ENCODE measurements around the gene CCNB2. TPM values are rescaled to one million over a fixed set of nuclear protein-coding genes. Genes with fewer than 3 reads are reported as not detected.
"Not testable (repeated sequence)": the region's sequence is repeated elsewhere in the genome, so short reads cannot be mapped to it uniquely, and the experiment has no call there.

The CCNB2 gene
- total RNA-seq, 1 experiment from 2014 or later, result 99.2 TPM

DNA sequence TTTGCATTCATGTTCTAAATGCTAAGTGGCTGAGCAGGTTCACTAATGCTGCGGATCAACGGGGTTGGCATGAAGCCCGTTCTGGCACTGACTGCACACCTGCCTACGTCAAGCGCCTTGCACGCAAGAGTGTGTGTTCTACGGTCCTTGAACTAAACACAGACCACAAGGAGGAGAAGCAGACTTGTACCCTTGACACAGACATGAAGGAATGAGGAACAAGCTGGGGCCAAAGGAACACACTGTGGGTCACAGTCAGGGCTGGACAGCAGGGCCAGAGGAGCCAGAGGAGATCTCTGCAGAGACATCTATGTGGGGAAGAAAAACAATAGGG is 53.7 kb downstream of the CCNB2 start:
- H3K27ac ChIP-seq, result no peak overlapping the region
- CTCF ChIA-PET, result no interaction called here
- intact Hi-C loops (cut with micrococcal nuclease; ENCODE audit: unreplicated experiment), result no loop called here

DNA sequence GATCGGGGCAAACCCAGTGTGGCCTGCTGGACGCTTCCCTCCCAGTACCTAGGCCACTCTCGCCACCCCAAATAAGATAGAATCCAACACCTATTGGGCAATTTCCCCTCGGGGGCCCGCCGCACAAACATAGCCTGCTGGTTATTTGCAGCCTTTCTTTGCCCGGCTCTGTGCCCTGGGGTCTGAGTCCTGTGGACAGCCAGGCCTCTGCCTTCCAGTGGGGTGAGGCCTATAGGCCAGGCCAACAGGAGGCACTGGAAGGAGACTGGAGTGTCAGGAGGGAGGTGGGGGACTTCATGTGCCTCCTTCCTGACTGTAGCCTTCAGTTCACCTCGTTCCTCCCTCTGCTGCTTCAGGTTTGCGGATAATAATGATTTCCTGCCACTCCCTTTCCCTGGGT is 54.3 kb downstream of the CCNB2 start:
- Histone ChIP-seq H3F3A (ENCODE audit: insufficient read depth, low read depth) (no peaks in the 10 kb centered on the region), H3K9me3 (ENCODE audit: insufficient read depth, low read depth) (no peaks in the 10 kb centered on the region)
- intact Hi-C loops (cut with micrococcal nuclease; ENCODE audit: unreplicated experiment), result no loop called here

More for the DNA sequence above, 53.7 kb downstream of the CCNB2 start:
- Histone ChIP-seq H3K4me3 (no peak overlapping the region), H3K36me3 (ENCODE audit: low read depth) (peaks cover 12% of the 10 kb centered on the region), H4K20me1 (ENCODE audit: insufficient read depth) (no peaks in the 10 kb centered on the region), H3F3A (ENCODE audit: insufficient read depth, low read depth) (no peaks in the 10 kb centered on the region), H2AFZ (no peak overlapping the region), H3K9me2 (ENCODE audit: insufficient read depth) (no peaks in the 10 kb centered on the region), H3K4me2 (no peak overlapping the region), H3K9me3 (ENCODE audit: insufficient read depth, low read depth) (no peaks in the 10 kb centered on the region), H3K4me1 (replicated peaks; ENCODE audit: insufficient read depth) (no peaks in the 10 kb centered on the region), H3K79me2 (ENCODE audit: low read depth) (no peaks in the 10 kb centered on the region), H3K27me3 (ENCODE audit: insufficient read depth, low read depth) (no peaks in the 10 kb centered on the region)
- TF ChIP-seq, protein P1, sequence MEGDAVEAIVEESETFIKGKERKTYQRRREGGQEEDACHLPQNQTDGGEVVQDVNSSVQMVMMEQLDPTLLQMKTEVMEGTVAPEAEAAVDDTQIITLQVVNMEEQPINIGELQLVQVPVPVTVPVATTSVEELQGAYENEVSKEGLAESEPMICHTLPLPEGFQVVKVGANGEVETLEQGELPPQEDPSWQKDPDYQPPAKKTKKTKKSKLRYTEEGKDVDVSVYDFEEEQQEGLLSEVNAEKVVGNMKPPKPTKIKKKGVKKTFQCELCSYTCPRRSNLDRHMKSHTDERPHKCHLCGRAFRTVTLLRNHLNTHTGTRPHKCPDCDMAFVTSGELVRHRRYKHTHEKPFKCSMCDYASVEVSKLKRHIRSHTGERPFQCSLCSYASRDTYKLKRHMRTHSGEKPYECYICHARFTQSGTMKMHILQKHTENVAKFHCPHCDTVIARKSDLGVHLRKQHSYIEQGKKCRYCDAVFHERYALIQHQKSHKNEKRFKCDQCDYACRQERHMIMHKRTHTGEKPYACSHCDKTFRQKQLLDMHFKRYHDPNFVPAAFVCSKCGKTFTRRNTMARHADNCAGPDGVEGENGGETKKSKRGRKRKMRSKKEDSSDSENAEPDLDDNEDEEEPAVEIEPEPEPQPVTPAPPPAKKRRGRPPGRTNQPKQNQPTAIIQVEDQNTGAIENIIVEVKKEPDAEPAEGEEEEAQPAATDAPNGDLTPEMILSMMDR (conservative IDR thresholded peaks at IDR 0.05), result no peak
- TF ChIP-seq EZH2 (IDR thresholded peaks at IDR 0.05; ENCODE audit: low read depth), result no peak
- POLR2A ChIA-PET (ENCODE audit: unreplicated experiment), result no interaction called here
- no TSS peak for BruUV-seq (replicated peaks)
- no peak for DNase-seq

DNA sequence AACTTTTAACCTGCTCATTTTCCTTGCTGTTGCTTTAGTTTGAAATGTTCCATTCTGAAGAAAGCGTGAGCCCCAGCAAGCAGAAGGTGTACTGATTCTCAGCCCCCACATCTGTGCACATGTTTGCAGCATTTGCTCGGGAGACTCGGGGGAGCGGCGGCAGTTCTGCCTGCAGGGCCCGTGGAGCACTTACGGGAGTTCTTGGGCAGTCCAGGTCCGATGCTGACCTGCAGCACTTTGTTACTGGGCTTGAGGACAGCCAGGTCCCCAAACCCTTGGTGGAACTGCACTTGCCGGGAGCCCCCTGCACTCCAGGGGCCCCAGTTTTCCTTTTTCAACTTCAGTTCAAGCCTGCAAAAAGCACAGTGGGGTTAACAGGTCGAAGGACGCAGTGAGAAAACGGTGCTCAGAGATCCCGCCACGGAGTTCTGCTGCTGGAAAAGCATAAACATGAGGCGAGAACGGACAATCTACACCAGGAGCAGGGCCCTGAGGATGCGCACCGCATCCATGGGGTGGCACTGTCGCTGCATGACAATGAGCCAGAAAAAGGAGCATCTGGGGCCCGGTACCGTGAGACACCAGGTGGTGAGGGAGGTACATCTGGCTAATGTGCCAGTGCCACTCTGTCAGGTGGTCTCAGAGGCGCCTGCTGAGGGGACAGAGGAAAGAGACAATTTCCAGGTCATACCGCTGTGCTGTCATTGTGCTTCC is 56.1 kb downstream of the CCNB2 start:
- DNase-seq, result peak in 1 of 2 experiments; percentile 29
- Histone ChIP-seq H3K9me3 (ENCODE audit: insufficient read depth, low read depth) (no peaks in the 10 kb centered on the region), H3K27ac (no peak overlapping the region), H3K36me3 (ENCODE audit: low read depth) (peaks cover 7% of the 10 kb centered on the region), H3K4me3 (no peak overlapping the region), H3K4me2 (no peak overlapping the region), H2AFZ (no peak overlapping the region), H3K4me1 (replicated peaks; ENCODE audit: insufficient read depth) (no peaks in the 10 kb centered on the region), H3K79me2 (ENCODE audit: low read depth) (no peaks in the 10 kb centered on the region), H3K9me2 (ENCODE audit: insufficient read depth) (no peaks in the 10 kb centered on the region), H4K20me1 (ENCODE audit: insufficient read depth) (no peaks in the 10 kb centered on the region), H3K27me3 (ENCODE audit: insufficient read depth, low read depth) (no peaks in the 10 kb centered on the region), H3F3A (ENCODE audit: insufficient read depth, low read depth) (no peaks in the 10 kb centered on the region)
- POLR2A ChIA-PET (ENCODE audit: unreplicated experiment), result interaction anchor here (0.5 kb wide), 1 partner anchor 9 kb away, joined by 10 read pairs; no protein-coding TSS in a partner anchor
- intact Hi-C loops (cut with micrococcal nuclease; ENCODE audit: unreplicated experiment), result loop anchor here (1.0 kb wide), 1 partner anchor 332 kb away; no protein-coding TSS in a partner anchor
- no TSS peak for BruUV-seq (replicated peaks)
- TF ChIP-seq EZH2 (IDR thresholded peaks at IDR 0.05; ENCODE audit: low read depth), result no peak
- TF ChIP-seq, protein P1 (conservative IDR thresholded peaks at IDR 0.05), result peak; percentile 41
- CTCF ChIA-PET, result no interaction called here

More for the DNA sequence above, 54.3 kb downstream of the CCNB2 start:
- DNase-seq, result no peak
- Histone ChIP-seq H3K79me2 (ENCODE audit: low read depth) (no peaks in the 10 kb centered on the region), H3K9me2 (ENCODE audit: insufficient read depth) (no peaks in the 10 kb centered on the region), H3K4me2 (no peak overlapping the region), H3K4me1 (replicated peaks; ENCODE audit: insufficient read depth) (no peaks in the 10 kb centered on the region), H2AFZ (no peak overlapping the region), H3K36me3 (ENCODE audit: low read depth) (peaks cover 12% of the 10 kb centered on the region), H3K27ac (no peak overlapping the region), H4K20me1 (ENCODE audit: insufficient read depth) (no peaks in the 10 kb centered on the region), H3K27me3 (ENCODE audit: insufficient read depth, low read depth) (no peaks in the 10 kb centered on the region), H3K4me3 (no peak overlapping the region)
- ChIA-PET POLR2A (ENCODE audit: unreplicated experiment) (no interaction called here), CTCF (no interaction called here)
- TF ChIP-seq, protein P1 (conservative IDR thresholded peaks at IDR 0.05), result no peak
- no peak for TF ChIP-seq EZH2 (IDR thresholded peaks at IDR 0.05; ENCODE audit: low read depth)
- no TSS peak for BruUV-seq (replicated peaks)

DNA sequence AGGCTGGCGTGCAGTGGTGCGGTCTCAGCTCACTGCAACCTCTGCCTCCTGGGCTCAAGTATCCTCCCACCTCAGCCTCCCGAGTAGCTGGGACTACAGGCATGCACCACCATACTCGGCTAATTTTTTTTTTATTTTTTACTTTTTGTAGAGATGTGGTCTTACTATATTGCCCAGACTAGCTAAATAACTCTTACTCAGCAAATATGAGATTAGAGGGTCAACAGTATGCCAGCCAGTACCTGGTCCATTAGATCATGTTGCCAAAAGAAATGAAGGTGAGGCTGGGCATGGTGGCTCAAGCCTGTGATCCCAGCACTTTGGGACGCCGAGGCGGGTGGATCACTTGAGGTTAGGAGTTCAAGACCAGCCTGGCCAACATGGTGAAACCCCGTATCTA is 57.1 kb downstream of the CCNB2 start:
- H4K20me1 ChIP-seq (ENCODE audit: insufficient read depth); H3K4me1 ChIP-seq (replicated peaks; ENCODE audit: insufficient read depth); CTCF ChIA-PET; DNase-seq; H3K27ac ChIP-seq; H3K9me3 ChIP-seq (ENCODE audit: insufficient read depth, low read depth); H3K4me3 ChIP-seq; H3K4me2 ChIP-seq; intact Hi-C loops (cut with micrococcal nuclease; ENCODE audit: unreplicated experiment); H2AFZ ChIP-seq; H3K79me2 ChIP-seq (ENCODE audit: low read depth); H3K27me3 ChIP-seq (ENCODE audit: insufficient read depth, low read depth); BruUV-seq (replicated peaks); H3F3A ChIP-seq (ENCODE audit: insufficient read depth, low read depth); H3K36me3 ChIP-seq (ENCODE audit: low read depth); H3K9me2 ChIP-seq (ENCODE audit: insufficient read depth): not testable (repeated sequence)
- POLR2A ChIA-PET (ENCODE audit: unreplicated experiment), result interaction anchor here (0.6 kb wide), 1 partner anchor 313 kb away, joined by 3 read pairs; no protein-coding TSS in a partner anchor
